Ishikawa (cell line): Measurements from ENCODE around the gene CYP2C9.

ENCODE experiments used
- EP300 ChIP-seq: IDR thresholded peaks from 2 replicates; pipeline ENCODE4 v1.6.1; 2012; ENCODE audit warnings: borderline replicate concordance
- NFIC ChIP-seq: IDR thresholded peaks from 2 replicates; pipeline ENCODE4 v1.6.1; 2012
- RAD21 ChIP-seq: IDR thresholded peaks from 2 replicates; pipeline ENCODE4 v1.6.1; 2012; ENCODE audit warnings: low read depth
- REST ChIP-seq: IDR thresholded peaks from 2 replicates; pipeline ENCODE4 v1.6.1; 2012; ENCODE audit warnings: low read depth, mild to moderate bottlenecking
- TAF1 ChIP-seq: IDR thresholded peaks from 2 replicates; pipeline ENCODE4 v1.6.1; 2012; ENCODE audit warnings: low read depth, mild to moderate bottlenecking
- TCF12 ChIP-seq: IDR thresholded peaks from 2 replicates; pipeline ENCODE4 v1.6.1; 2012; ENCODE audit warnings: low read depth
- YY1 ChIP-seq: IDR thresholded peaks from 2 replicates; pipeline ENCODE4 v1.6.1; 2012; ENCODE audit warnings: low read depth
- TF ChIP-seq, protein P1 (sequence below): IDR thresholded peaks from 2 replicates; pipeline ENCODE4 v1.6.1; 2012
- TF ChIP-seq, protein P2 (sequence below): IDR thresholded peaks from 2 replicates; pipeline ENCODE4 v1.6.1; 2012

DNA sequence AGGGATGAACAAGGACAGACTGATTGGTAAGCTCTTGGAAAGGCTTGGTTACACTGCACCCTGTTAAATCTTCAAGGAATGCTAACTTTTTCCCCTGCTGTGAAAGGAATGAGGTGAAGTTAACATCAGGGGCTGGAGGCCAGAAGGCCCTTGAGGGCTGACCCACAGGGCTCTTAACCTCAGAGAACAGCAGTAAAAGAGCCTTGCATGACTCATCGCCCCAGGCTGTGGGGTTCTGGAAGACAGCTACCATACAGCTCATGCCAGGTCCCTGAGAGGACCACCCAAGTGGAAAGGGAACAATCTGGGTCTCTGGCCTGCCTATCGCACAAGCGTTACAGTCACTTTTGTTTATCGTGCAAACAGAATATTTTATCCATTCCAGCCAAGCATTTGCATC lies 54.4 kb downstream of the CYP2C9 start:
- TF ChIP-seq, protein P1, sequence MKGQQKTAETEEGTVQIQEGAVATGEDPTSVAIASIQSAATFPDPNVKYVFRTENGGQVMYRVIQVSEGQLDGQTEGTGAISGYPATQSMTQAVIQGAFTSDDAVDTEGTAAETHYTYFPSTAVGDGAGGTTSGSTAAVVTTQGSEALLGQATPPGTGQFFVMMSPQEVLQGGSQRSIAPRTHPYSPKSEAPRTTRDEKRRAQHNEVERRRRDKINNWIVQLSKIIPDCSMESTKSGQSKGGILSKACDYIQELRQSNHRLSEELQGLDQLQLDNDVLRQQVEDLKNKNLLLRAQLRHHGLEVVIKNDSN, result no peak
- TF ChIP-seq REST (no peak), EP300 (no peak), YY1 (no peak), NFIC (no peak), TAF1 (no peak), TCF12 (no peak), RAD21 (no peak)
- TF ChIP-seq, protein P2, sequence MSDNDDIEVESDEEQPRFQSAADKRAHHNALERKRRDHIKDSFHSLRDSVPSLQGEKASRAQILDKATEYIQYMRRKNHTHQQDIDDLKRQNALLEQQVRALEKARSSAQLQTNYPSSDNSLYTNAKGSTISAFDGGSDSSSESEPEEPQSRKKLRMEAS, result no peak
